B cell (primary cell): ENCODE results near the gene GRIP1. TPM values are rescaled to one million over a fixed set of nuclear protein-coding genes. Genes with fewer than 3 reads are reported as not detected.

Experiments used
- ATAC-seq: fragments of 200-7000 bp; cut with Tn5 transposase; one replicate; pipeline ENCODE4 v1.10.0; 2021; ENCODE audit warnings: low read depth, mild to moderate bottlenecking, moderate number of reproducible peaks, moderate library complexity
- CTCF ChIA-PET: fragments of 350-600 bp; sonication (Branson Sonifier 250); formaldehyde crosslinking; loops from one replicate; lab custom pipeline; 2021; ENCODE audit warnings: antibody characterized with exemption, inconsistent platforms; lab: Charles Lee
- POLR2A ChIA-PET: fragments of 350-600 bp; sonication (Branson Sonifier 250); formaldehyde crosslinking; loops from one replicate; lab custom pipeline; 2021; ENCODE audit warnings: antibody characterized with exemption; lab: Charles Lee
- DNase-seq: peaks from one replicate; pipeline ENCODE4 v3.0.0; 2013
- H2AFZ ChIP-seq: 2 replicates; pipeline ENCODE4 v1.6.1; 2012; ENCODE audit warnings: mild to moderate bottlenecking, low read depth, low read length; ENCODE audit not compliant: insufficient read depth, poor library complexity, severe bottlenecking
- H3K27ac ChIP-seq, 2 donors: 1 replicate in 1 of 2; 2 replicates in 1 of 2; pipeline ENCODE4 v1.5.1; 2012 to 2013; ENCODE audit warnings: low read length in 2 of 2, mild to moderate bottlenecking in 2 of 2, moderate library complexity in 1 of 2
- H3K27me3 ChIP-seq, 4 experiments: fragments of 200-600 bp in 1 of 4; sonication (generic) in 1 of 4; replicated peaks in 1 of 4; 1 replicate in 2 of 4; 2 replicates in 2 of 4; pipeline versions ENCODE4 v1.6.1 to v1.7.0; 2013 to 2016; ENCODE audit warnings: low read length in 3 of 4, mild to moderate bottlenecking in 2 of 4, mixed read lengths in 1 of 4, moderate library complexity in 1 of 4; ENCODE audit not compliant: insufficient read depth in 4 of 4, control insufficient read depth in 3 of 4; ENCODE audit errors: control extremely low read depth in 1 of 4
- H3K36me3 ChIP-seq, 2 experiments: replicated peaks in 1 of 2; 1 replicate in 1 of 2; 2 replicates in 1 of 2; pipeline versions ENCODE4 v1.6.1 to v1.7.1; 2013; ENCODE audit warnings: low read length in 1 of 2; ENCODE audit not compliant: insufficient read depth in 2 of 2, control insufficient read depth in 1 of 2; ENCODE audit errors: control extremely low read depth in 1 of 2, extremely low read depth in 1 of 2
- H3K4me1 ChIP-seq, 2 donors: fragments of 200-600 bp in 1 of 2; sonication (generic) in 1 of 2; 1 replicate in 1 of 2; 2 replicates in 1 of 2; pipeline versions ENCODE4 v1.5.1 to v1.6.1; 2013 to 2017; ENCODE audit warnings: low read length in 2 of 2; ENCODE audit not compliant: control insufficient read depth in 2 of 2, insufficient read depth in 2 of 2
- H3K4me2 ChIP-seq: replicated peaks from 2 replicates; pipeline ENCODE3; 2012; ENCODE audit warnings: mild to moderate bottlenecking, low read depth, low read length; ENCODE audit not compliant: poor library complexity, severe bottlenecking
- H3K4me3 ChIP-seq, 5 experiments: fragments of 200-600 bp in 1 of 5; sonication (generic) in 1 of 5; 1 replicate in 3 of 5; 2 replicates in 2 of 5; pipeline versions ENCODE4 v1.5.1 to v1.7.0; 2011 to 2016; ENCODE audit warnings: low read length in 4 of 5, mild to moderate bottlenecking in 4 of 5, low read depth in 2 of 5, control low read depth in 1 of 5, moderate library complexity in 1 of 5; ENCODE audit not compliant: insufficient read depth in 1 of 5; ENCODE audit errors: control extremely low read depth in 1 of 5, extremely low read depth in 1 of 5
- H3K79me2 ChIP-seq: fragments of 200-600 bp; sonication (generic); one replicate; pipeline ENCODE4 v1.6.0; 2016; ENCODE audit warnings: low read length; ENCODE audit not compliant: control insufficient read depth, insufficient read depth
- H3K9ac ChIP-seq: fragments of 200-600 bp; sonication (generic); 2 replicates; pipeline ENCODE4 v1.6.1; 2017; ENCODE audit warnings: mild to moderate bottlenecking, low read length, moderate library complexity
- H3K9me3 ChIP-seq, 3 donors: one replicate each; pipeline versions ENCODE4 v1.6.1 to v1.7.1; 2013; ENCODE audit warnings: low read length in 2 of 3; ENCODE audit not compliant: control insufficient read depth in 2 of 3, insufficient read depth in 1 of 3; ENCODE audit errors: control extremely low read depth in 1 of 3
- H4K20me1 ChIP-seq: 2 replicates; pipeline ENCODE4 v1.6.0; 2012; ENCODE audit warnings: mild to moderate bottlenecking, low read length; ENCODE audit not compliant: insufficient read depth, control insufficient read depth, poor library complexity, severe bottlenecking
- H3K27ac Mint-ChIP-seq: one replicate; pipeline ENCODE4 v1.8.0; 2021; ENCODE audit warnings: mixed read lengths
- H3K27me3 Mint-ChIP-seq: one replicate; pipeline ENCODE4 v1.8.0; 2021; ENCODE audit warnings: mixed read lengths
- H3K4me1 Mint-ChIP-seq: one replicate; pipeline ENCODE4 v1.8.0; 2021; ENCODE audit warnings: mixed read lengths
- H3K4me3 Mint-ChIP-seq: one replicate; pipeline ENCODE4 v1.8.0; 2021; ENCODE audit warnings: mixed read lengths
- H3K9me3 Mint-ChIP-seq: one replicate; pipeline ENCODE4 v1.8.0; 2022; ENCODE audit warnings: mixed read lengths; ENCODE audit not compliant: insufficient read depth
- CTCF ChIP-seq: fragments of 200-600 bp; IDR thresholded peaks from one replicate; pipeline ENCODE4 v1.8.0; 2022; ENCODE audit warnings: antibody characterized with exemption, mild to moderate bottlenecking
- EZH2 ChIP-seq: IDR thresholded peaks from 2 replicates; pipeline ENCODE4 v1.6.1; 2012; ENCODE audit warnings: borderline replicate concordance, low read depth, mild to moderate bottlenecking, moderate library complexity, low read length; ENCODE audit not compliant: insufficient read depth, poor library complexity, severe bottlenecking
- WGBS: methylation state at CpG from one replicate; pipeline ENCODE4 v1.1.5; 2013; ENCODE audit warnings: missing lambda C conversion rate; ENCODE audit not compliant: insufficient coverage; 5-methylcytosine and 5-hydroxymethylcytosine counted together
- intact Hi-C: fragments of 100-400 bp; cut with micrococcal nuclease; formaldehyde crosslinking; loops from one replicate; pipeline ENCODE4 v1.10.0; 2022
- polyA plus RNA-seq: library from polyadenylated mRNA; depleted of rRNA; stranded (reverse); fragments of >200 nt; gene quantifications from 2 replicates; pipeline ENCODE4 v1.2.3, GENCODE V29; 2012
- total RNA-seq, 2 donors: library from RNA; stranded (reverse); fragments of 120-200 nt in 1 of 2; gene quantifications; 1 replicate in 1 of 2; 2 replicates in 1 of 2; pipeline versions ENCODE4 v1.2.3 to v1.2.4, GENCODE V29; 2013 to 2022

Gene GRIP1
- total and polyA plus RNA-seq, 2 donors (not counting 1 experiment from before 2014, with no cell fraction given): 0.22 TPM; not detected in 1

- TF ChIP-seq CTCF (no peak), EZH2 (no peak)
- DNase-seq: no peak
- no peaks in the 10 kb centered on the region for H3K4me1 Mint-ChIP-seq
Measured at GRCh38 chr12:66365718-66366490, 313.0 kb downstream of the GRIP1 start.

GRCh38 chr12:66361703-66362102 is 317.2 kb downstream of the GRIP1 start:
- Mint-ChIP-seq H3K27ac (no peak overlapping the region), H3K4me3 (no peak overlapping the region), H3K27me3 (no peaks in the 10 kb centered on the region), H3K4me1 (no peaks in the 10 kb centered on the region), H3K9me3 (no peaks in the 10 kb centered on the region)
- Histone ChIP-seq H4K20me1 (no peaks in the 10 kb centered on the region), H3K27ac (no peak overlapping the region), H3K36me3 (no peaks in the 10 kb centered on the region), H3K4me2 (no peak overlapping the region), H3K4me3 (no peak overlapping the region), H3K4me1 (no peaks in the 10 kb centered on the region), H3K9me3 (no peaks in the 10 kb centered on the region), H3K27me3 (no peaks in the 10 kb centered on the region), H3K9ac (no peak overlapping the region), H3K79me2 (no peaks in the 10 kb centered on the region), H2AFZ (no peak overlapping the region)
- WGBS: 89% methylated on average over 2 of the region's 4 CpGs
- ChIA-PET POLR2A (no interaction called here), CTCF (no interaction called here)
- ATAC-seq: no peak
- intact Hi-C loops: no loop called here
- TF ChIP-seq EZH2: no peak
- no peak for TF ChIP-seq CTCF
- DNase-seq: no peak

More at GRCh38 chr12:66365718-66366490, 313.0 kb downstream of the GRIP1 start:
- ATAC-seq: no peak
- WGBS: no CpG with 5 or more reads among the region's 3 CpGs
- ChIA-PET POLR2A (no interaction called here), CTCF (no interaction called here)
- no peaks in the 10 kb centered on the region for H3K9me3 Mint-ChIP-seq
- H3K27ac ChIP-seq: no peak overlapping the region
- H2AFZ ChIP-seq: no peak overlapping the region
- H3K27ac Mint-ChIP-seq: no peak overlapping the region
- H3K27me3 Mint-ChIP-seq: no peaks in the 10 kb centered on the region
- no peaks in the 10 kb centered on the region for H4K20me1 ChIP-seq
- H3K27me3 ChIP-seq: no peaks in the 10 kb centered on the region
- H3K4me3 Mint-ChIP-seq: no peak overlapping the region
- H3K79me2 ChIP-seq: no peaks in the 10 kb centered on the region
- no peaks in the 10 kb centered on the region for H3K36me3 ChIP-seq
- intact Hi-C loops: no loop called here
- no peaks in the 10 kb centered on the region for H3K9me3 ChIP-seq
- H3K4me2 ChIP-seq: no peak overlapping the region
- no peaks in the 10 kb centered on the region for H3K4me1 ChIP-seq
- H3K9ac ChIP-seq: no peak overlapping the region
- H3K4me3 ChIP-seq: no peak overlapping the region
